ENCODE data around the gene FCER2.

FCER2 gene

GRCh38 chr19:7640803-7641202, 61.1 kb downstream of the FCER2 start:
- H3F3A ChIP-seq (ENCODE audit: control insufficient read depth, insufficient read depth): peaks cover 6% of the 10 kb centered on the region; the same call in 1 of the 2 replicates
- peaks cover 23% of the 10 kb centered on the region for H3K4me1 ChIP-seq (ENCODE audit: control insufficient read depth, low read length)
- TF ChIP-seq CTCF (IDR thresholded peaks at IDR 0.05; ENCODE audit: low read depth, low read length, poor library complexity, severe bottlenecking) (no peak), EZH2phosphoT487 (IDR thresholded peaks at IDR 0.05; ENCODE audit: borderline replicate concordance, low read length) (no peak)
- H3K9me3 ChIP-seq (ENCODE audit: control insufficient read depth, insufficient read depth, low read length): peaks cover 5% of the 10 kb centered on the region; the same call in 1 of the 2 replicates
- H3K4me2 ChIP-seq (ENCODE audit: low read length): no peak overlapping the region
- H3K36me3 ChIP-seq (ENCODE audit: control insufficient read depth, low read length): peaks cover 13% of the 10 kb centered on the region; the same call in 1 of the 2 replicates
- H4K20me1 ChIP-seq (ENCODE audit: control insufficient read depth, insufficient read depth, low read depth, low read length): no peaks in the 10 kb centered on the region
- H3K79me2 ChIP-seq (ENCODE audit: control insufficient read depth, low read length): peaks cover 16% of the 10 kb centered on the region
- no peak overlapping the region for H3K27ac ChIP-seq (ENCODE audit: low read depth, low read length)
- no peaks in the 10 kb centered on the region for H3K27me3 ChIP-seq (ENCODE audit: control insufficient read depth, low read length)
- no peak overlapping the region for H3K4me3 ChIP-seq (ENCODE audit: low read length)
- H3K9me2 ChIP-seq (replicated peaks; ENCODE audit: control insufficient read depth, low read length): no peaks in the 10 kb centered on the region

GRCh38 chr19:7639863-7640348, 62.0 kb downstream of the FCER2 start:
- no peak for TF ChIP-seq EZH2phosphoT487 (IDR thresholded peaks at IDR 0.05; ENCODE audit: borderline replicate concordance, low read length)
- TF ChIP-seq CTCF (IDR thresholded peaks at IDR 0.05; ENCODE audit: low read depth, low read length, poor library complexity, severe bottlenecking): no peak
- H3K4me2 ChIP-seq (ENCODE audit: low read length): no peak overlapping the region
- H3K36me3 ChIP-seq (ENCODE audit: control insufficient read depth, low read length): peaks cover 13% of the 10 kb centered on the region; the same call in 1 of the 2 replicates
- peaks cover 16% of the 10 kb centered on the region for H3K79me2 ChIP-seq (ENCODE audit: control insufficient read depth, low read length)
- no peak overlapping the region for H3K4me3 ChIP-seq (ENCODE audit: low read length)
- peaks cover 23% of the 10 kb centered on the region for H3K4me1 ChIP-seq (ENCODE audit: control insufficient read depth, low read length)
- H3F3A ChIP-seq (ENCODE audit: control insufficient read depth, insufficient read depth): peaks cover 6% of the 10 kb centered on the region; the same call in 1 of the 2 replicates
- peaks cover 5% of the 10 kb centered on the region; the same call in 1 of the 2 replicates for H3K9me3 ChIP-seq (ENCODE audit: control insufficient read depth, insufficient read depth, low read length)
- no peak overlapping the region for H3K27ac ChIP-seq (ENCODE audit: low read depth, low read length)
- H3K27me3 ChIP-seq (ENCODE audit: control insufficient read depth, low read length): no peaks in the 10 kb centered on the region
- H4K20me1 ChIP-seq (ENCODE audit: control insufficient read depth, insufficient read depth, low read depth, low read length): no peaks in the 10 kb centered on the region
- no peaks in the 10 kb centered on the region for H3K9me2 ChIP-seq (replicated peaks; ENCODE audit: control insufficient read depth, low read length)

- peaks cover 5% of the 10 kb centered on the region; the same call in 1 of the 2 replicates for H3K9me3 ChIP-seq (ENCODE audit: control insufficient read depth, insufficient read depth, low read length)
- H3K27me3 ChIP-seq (ENCODE audit: control insufficient read depth, low read length): no peaks in the 10 kb centered on the region
- peaks cover 16% of the 10 kb centered on the region for H3K79me2 ChIP-seq (ENCODE audit: control insufficient read depth, low read length)
- TF ChIP-seq EZH2phosphoT487 (IDR thresholded peaks at IDR 0.05; ENCODE audit: borderline replicate concordance, low read length) (no peak), CTCF (IDR thresholded peaks at IDR 0.05; ENCODE audit: low read depth, low read length, poor library complexity, severe bottlenecking) (no peak)
- H4K20me1 ChIP-seq (ENCODE audit: control insufficient read depth, insufficient read depth, low read depth, low read length): no peaks in the 10 kb centered on the region
- H3K9me2 ChIP-seq (replicated peaks; ENCODE audit: control insufficient read depth, low read length): no peaks in the 10 kb centered on the region
- peaks cover 6% of the 10 kb centered on the region; the same call in 1 of the 2 replicates for H3F3A ChIP-seq (ENCODE audit: control insufficient read depth, insufficient read depth)
- no peak overlapping the region for H3K4me2 ChIP-seq (ENCODE audit: low read length)
- peaks cover 13% of the 10 kb centered on the region; the same call in 1 of the 2 replicates for H3K36me3 ChIP-seq (ENCODE audit: control insufficient read depth, low read length)
- no peak overlapping the region for H3K27ac ChIP-seq (ENCODE audit: low read depth, low read length)
- H3K4me1 ChIP-seq (ENCODE audit: control insufficient read depth, low read length): peaks cover 23% of the 10 kb centered on the region
- no peak overlapping the region for H3K4me3 ChIP-seq (ENCODE audit: low read length)
Measured at GRCh38 chr19:7638802-7639465, 63.0 kb downstream of the FCER2 start.
